ENCODE measurements around the gene PKDCC. TPM values are rescaled to one million over a fixed set of nuclear protein-coding genes. Genes with fewer than 3 reads are reported as not detected.

Gene PKDCC
- total RNA-seq, 1 experiment from 2014 or later = 12.5 TPM

DNA sequence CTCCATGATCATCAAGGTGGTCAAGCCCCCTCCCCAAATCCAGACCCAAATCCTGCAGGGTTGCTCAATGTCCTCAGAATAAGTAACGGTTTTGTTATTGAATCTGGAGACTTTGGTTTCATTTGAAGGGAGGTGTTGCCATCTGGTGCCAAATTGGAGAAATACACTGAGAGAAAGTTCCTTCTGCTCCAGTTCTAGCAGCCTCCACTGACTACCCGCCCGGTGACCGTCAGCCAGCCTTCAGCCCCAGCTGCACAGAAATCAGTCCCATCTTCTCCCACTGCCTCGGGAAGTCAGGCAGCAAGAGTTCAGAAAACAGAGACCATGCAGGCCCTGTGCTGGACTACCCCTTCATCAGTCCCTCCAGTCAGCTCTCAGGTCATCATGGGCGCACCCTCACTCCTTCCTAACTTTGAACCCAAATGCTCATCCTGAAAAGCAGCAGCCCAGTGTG is 38.7 kb downstream of the PKDCC start:
- Mint-ChIP-seq H3K4me3 (ENCODE audit: low read depth, unreplicated experiment) (no peak overlapping the region), H3K27ac (ENCODE audit: unreplicated experiment) (no peak overlapping the region), H3K36me3 (ENCODE audit: insufficient read depth, unreplicated experiment) (no peaks in the 10 kb centered on the region), H3K27me3 (ENCODE audit: unreplicated experiment) (no peaks in the 10 kb centered on the region), H3K9me3 (ENCODE audit: low read depth, unreplicated experiment) (no peaks in the 10 kb centered on the region), H3K4me1 (ENCODE audit: low read depth, unreplicated experiment) (peaks cover 9% of the 10 kb centered on the region)
- no TSS peak for BruUV-seq (replicated peaks)
- CTCF ChIA-PET = interaction anchor here (0.8 to 2.6 kb wide), 7 partner anchors 32 to 280 kb away, joined by 3 to 25 read pairs (median 5); no protein-coding TSS in a partner anchor
- TF ChIP-seq, protein P1, sequence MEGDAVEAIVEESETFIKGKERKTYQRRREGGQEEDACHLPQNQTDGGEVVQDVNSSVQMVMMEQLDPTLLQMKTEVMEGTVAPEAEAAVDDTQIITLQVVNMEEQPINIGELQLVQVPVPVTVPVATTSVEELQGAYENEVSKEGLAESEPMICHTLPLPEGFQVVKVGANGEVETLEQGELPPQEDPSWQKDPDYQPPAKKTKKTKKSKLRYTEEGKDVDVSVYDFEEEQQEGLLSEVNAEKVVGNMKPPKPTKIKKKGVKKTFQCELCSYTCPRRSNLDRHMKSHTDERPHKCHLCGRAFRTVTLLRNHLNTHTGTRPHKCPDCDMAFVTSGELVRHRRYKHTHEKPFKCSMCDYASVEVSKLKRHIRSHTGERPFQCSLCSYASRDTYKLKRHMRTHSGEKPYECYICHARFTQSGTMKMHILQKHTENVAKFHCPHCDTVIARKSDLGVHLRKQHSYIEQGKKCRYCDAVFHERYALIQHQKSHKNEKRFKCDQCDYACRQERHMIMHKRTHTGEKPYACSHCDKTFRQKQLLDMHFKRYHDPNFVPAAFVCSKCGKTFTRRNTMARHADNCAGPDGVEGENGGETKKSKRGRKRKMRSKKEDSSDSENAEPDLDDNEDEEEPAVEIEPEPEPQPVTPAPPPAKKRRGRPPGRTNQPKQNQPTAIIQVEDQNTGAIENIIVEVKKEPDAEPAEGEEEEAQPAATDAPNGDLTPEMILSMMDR (IDR thresholded peaks at IDR 0.05; ENCODE audit: unreplicated experiment) = peak; percentile 76
- intact Hi-C loops (cut with micrococcal nuclease; ENCODE audit: unreplicated experiment) = loop anchor here (1.0 to 10.0 kb wide), 4 partner anchors 217 to 672 kb away; no protein-coding TSS in a partner anchor
- peak; percentile 60 for DNase-seq

DNA sequence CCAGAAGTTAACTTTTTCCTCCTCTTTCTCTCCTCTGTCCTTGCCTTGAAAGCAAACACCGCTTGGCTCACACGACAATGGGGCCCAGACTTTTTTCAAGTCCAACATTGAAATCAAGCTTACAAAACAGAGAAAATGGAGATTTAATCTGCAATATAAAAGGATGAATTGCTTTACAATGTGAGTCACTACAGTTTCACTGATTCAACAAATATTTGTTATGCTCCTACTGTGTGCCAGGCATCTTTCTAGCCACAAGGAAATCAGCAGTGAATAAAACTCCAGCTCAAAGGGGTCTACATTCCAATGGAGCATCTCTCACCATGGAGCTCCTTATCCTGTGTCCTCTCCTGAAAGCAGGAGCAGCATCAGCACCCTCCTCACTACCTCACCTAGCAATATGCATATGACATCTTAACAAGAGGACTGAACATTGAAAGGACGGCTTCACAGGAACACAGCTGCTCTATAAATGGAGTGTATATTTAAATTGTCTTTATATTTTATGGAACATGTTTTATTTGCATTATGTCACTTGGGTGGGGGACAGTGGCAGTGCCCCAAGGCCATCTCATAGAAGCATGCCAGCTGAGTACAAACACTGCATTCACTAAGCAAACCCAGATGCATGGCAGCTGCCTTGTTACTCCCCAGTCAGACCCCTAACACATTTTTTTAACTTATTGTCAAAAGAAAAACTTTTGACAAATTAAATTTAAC is 39.5 kb downstream of the PKDCC start:
- no peaks in the 10 kb centered on the region for H3K9me3 Mint-ChIP-seq (ENCODE audit: low read depth, unreplicated experiment)
- intact Hi-C loops (cut with micrococcal nuclease; ENCODE audit: unreplicated experiment) = loop anchor here (10.0 kb wide), 1 partner anchor 672 kb away; no protein-coding TSS in a partner anchor
- no peak for DNase-seq

DNA sequence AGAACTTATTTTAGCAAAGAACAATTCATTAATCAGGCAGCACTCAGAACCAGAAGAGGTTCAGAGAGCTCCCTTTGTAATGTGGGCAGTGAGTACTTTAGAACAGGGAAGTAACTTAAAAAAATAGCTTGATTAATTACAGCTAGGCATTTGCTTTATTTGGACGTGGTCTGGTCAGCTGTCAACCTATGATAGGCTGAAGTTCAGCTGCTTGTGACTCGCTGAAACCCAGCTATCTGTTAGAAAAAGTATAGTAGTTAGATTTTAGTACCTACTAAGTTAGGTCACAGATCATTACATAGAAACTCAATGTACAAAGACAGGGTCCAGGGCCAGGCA is 40.0 kb downstream of the PKDCC start:
- peaks cover 17% of the 10 kb centered on the region for H3K4me1 Mint-ChIP-seq (ENCODE audit: low read depth, unreplicated experiment)

More for the DNA sequence above, 39.5 kb downstream of the PKDCC start:
- Mint-ChIP-seq H3K27me3 (ENCODE audit: unreplicated experiment) (no peaks in the 10 kb centered on the region), H3K27ac (ENCODE audit: unreplicated experiment) (no peak overlapping the region), H3K36me3 (ENCODE audit: insufficient read depth, unreplicated experiment) (no peaks in the 10 kb centered on the region), H3K4me3 (ENCODE audit: low read depth, unreplicated experiment) (no peak overlapping the region), H3K4me1 (ENCODE audit: low read depth, unreplicated experiment) (peaks cover 17% of the 10 kb centered on the region)
- CTCF ChIA-PET = interaction anchor here (0.7 to 2.6 kb wide), 8 partner anchors 152 to 281 kb away, joined by 3 to 25 read pairs (median 4); no protein-coding TSS in a partner anchor
- no TSS peak for BruUV-seq (replicated peaks)
- TF ChIP-seq, protein P1 (IDR thresholded peaks at IDR 0.05; ENCODE audit: unreplicated experiment) = no peak

DNA sequence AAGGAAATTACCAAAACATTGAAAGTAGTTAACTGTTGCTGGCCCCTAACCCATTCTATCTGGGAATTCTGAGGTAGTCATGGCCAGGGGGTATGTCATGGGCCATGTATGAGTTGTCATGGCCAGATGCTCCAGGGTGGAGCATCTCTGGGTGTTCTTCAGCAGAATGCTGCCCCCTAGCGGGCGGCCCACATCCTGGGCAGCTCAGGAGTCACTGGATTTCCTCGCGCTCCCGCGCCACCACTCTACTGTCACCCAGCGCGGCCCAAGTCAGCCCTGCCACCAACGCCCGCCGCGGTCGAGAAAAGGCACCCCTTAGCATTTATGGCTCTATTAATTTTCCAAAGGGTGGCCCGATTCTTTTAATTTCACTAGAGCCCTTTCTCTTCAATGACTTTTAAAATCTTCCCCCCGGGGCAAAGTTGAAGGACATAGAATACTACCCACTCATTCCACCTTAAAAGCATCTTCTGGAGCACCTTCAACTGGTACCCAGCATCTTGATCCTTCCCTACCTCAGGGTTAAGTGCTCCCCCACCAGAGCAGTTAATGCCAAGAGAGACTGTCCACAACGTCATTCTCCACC is 41.6 kb downstream of the PKDCC start:
- CTCF ChIA-PET = no interaction called here
- H3K36me3 Mint-ChIP-seq (ENCODE audit: insufficient read depth, unreplicated experiment) = no peaks in the 10 kb centered on the region
- H3K4me1 Mint-ChIP-seq (ENCODE audit: low read depth, unreplicated experiment) = peaks cover 23% of the 10 kb centered on the region
- intact Hi-C loops (cut with micrococcal nuclease; ENCODE audit: unreplicated experiment) = loop anchor here (10.0 kb wide), 1 partner anchor 675 kb away; no protein-coding TSS in a partner anchor
- H3K27me3 Mint-ChIP-seq (ENCODE audit: unreplicated experiment) = no peaks in the 10 kb centered on the region
- H3K27ac Mint-ChIP-seq (ENCODE audit: unreplicated experiment) = no peak overlapping the region
- no TSS peak for BruUV-seq (replicated peaks)
- H3K9me3 Mint-ChIP-seq (ENCODE audit: low read depth, unreplicated experiment) = no peaks in the 10 kb centered on the region
- TF ChIP-seq, protein P1 (IDR thresholded peaks at IDR 0.05; ENCODE audit: unreplicated experiment) = peak; percentile 54
- H3K4me3 Mint-ChIP-seq (ENCODE audit: low read depth, unreplicated experiment) = no peak overlapping the region
- DNase-seq = peak; percentile 45

More for the DNA sequence above, 40.0 kb downstream of the PKDCC start:
- H3K27ac Mint-ChIP-seq (ENCODE audit: unreplicated experiment) = no peak overlapping the region
- no peaks in the 10 kb centered on the region for H3K27me3 Mint-ChIP-seq (ENCODE audit: unreplicated experiment)
- no TSS peak for BruUV-seq (replicated peaks)
- H3K36me3 Mint-ChIP-seq (ENCODE audit: insufficient read depth, unreplicated experiment) = no peaks in the 10 kb centered on the region
- H3K9me3 Mint-ChIP-seq (ENCODE audit: low read depth, unreplicated experiment) = no peaks in the 10 kb centered on the region
- TF ChIP-seq, protein P1 (IDR thresholded peaks at IDR 0.05; ENCODE audit: unreplicated experiment) = no peak
- intact Hi-C loops (cut with micrococcal nuclease; ENCODE audit: unreplicated experiment) = loop anchor here (10.0 kb wide), 1 partner anchor 673 kb away; no protein-coding TSS in a partner anchor
- CTCF ChIA-PET = interaction anchor here (0.7 to 2.6 kb wide), 8 partner anchors 152 to 281 kb away, joined by 3 to 25 read pairs (median 4); no protein-coding TSS in a partner anchor
- no peak for DNase-seq
- no peak overlapping the region for H3K4me3 Mint-ChIP-seq (ENCODE audit: low read depth, unreplicated experiment)

Data from Calu3 (cell line).